Esophagus mucosa (tissue), 1 donor: ENCODE measurements around the gene MAP7. TPM values are rescaled to one million over a fixed set of nuclear protein-coding genes. Genes with fewer than 3 reads are reported as not detected.

Source experiments
- total RNA-seq: library from RNA; stranded (reverse); gene quantifications from one replicate; pipeline ENCODE4 v1.2.4, GENCODE V29; 2023
- donor health status: DM: yes; HTN: yes; CAD: no.

MAP7 gene
- total RNA-seq, 1 donor from 2014 or later, result 29.9 TPM

Other genes with a start within 250 kb of the MAP7 start
- 14.5 TPM for gene MAP3K5, start 242.1 kb upstream of the MAP7 start, total RNA-seq